Neural progenitor cell (in vitro differentiated cells): ENCODE data around the gene DOCK10.

Experiments used
- CTCF ChIP-seq: fragments of 200-600 bp; sonication (generic); IDR thresholded peaks from 2 replicates; pipeline ENCODE4 v1.5.1; 2017; ENCODE audit warnings: antibody characterized with exemption, mild to moderate bottlenecking
- EZH2 ChIP-seq: fragments of 200-600 bp; sonication (generic); IDR thresholded peaks from 2 replicates; pipeline ENCODE4 v1.6.1; 2017; ENCODE audit warnings: antibody characterized with exemption, mild to moderate bottlenecking, moderate library complexity
- EZH2phosphoT487 ChIP-seq: fragments of 200-600 bp; sonication (generic); IDR thresholded peaks from 2 replicates; pipeline ENCODE4 v1.6.1; 2017; ENCODE audit warnings: antibody characterized with exemption

- TF ChIP-seq EZH2 (no peak), CTCF (no peak), EZH2phosphoT487 (no peak)
These were observed 55.8 kb downstream of the DOCK10 start for GRCh38 chr2:224986477-224986876.
